Measurements from ENCODE around the gene RASSF5.
"Not testable (repeated sequence)": the region's sequence is repeated elsewhere in the genome, so short reads cannot be mapped to it uniquely, and the experiment has no call there.

Gene RASSF5

GRCh38 chr1:206476591-206476990, 30.7 kb upstream of the RASSF5 start:
- DNase-seq (ENCODE audit: low spot score) = no peak

DNA sequence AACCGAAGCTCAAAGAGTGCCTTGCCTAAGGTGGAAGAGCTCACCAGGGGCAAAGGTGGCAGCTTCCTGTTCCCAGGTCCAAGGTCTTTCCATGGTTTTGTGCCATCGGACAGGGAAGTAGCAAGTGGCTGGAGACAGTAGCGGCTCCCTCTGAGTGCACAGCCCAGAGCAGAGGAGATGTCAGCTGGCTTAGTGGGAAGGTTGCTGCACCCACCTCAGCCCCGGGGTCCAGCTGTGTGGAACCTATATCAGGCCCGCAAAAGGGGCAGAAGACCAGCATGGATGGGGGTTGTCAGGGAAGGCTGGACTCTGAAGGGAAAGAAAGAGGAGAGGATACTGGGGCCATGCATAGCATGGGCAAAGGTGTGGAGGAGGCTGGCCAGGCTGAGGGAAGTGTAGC, 30.2 kb upstream of the RASSF5 start:
- no peak for DNase-seq (ENCODE audit: low spot score)

DNA sequence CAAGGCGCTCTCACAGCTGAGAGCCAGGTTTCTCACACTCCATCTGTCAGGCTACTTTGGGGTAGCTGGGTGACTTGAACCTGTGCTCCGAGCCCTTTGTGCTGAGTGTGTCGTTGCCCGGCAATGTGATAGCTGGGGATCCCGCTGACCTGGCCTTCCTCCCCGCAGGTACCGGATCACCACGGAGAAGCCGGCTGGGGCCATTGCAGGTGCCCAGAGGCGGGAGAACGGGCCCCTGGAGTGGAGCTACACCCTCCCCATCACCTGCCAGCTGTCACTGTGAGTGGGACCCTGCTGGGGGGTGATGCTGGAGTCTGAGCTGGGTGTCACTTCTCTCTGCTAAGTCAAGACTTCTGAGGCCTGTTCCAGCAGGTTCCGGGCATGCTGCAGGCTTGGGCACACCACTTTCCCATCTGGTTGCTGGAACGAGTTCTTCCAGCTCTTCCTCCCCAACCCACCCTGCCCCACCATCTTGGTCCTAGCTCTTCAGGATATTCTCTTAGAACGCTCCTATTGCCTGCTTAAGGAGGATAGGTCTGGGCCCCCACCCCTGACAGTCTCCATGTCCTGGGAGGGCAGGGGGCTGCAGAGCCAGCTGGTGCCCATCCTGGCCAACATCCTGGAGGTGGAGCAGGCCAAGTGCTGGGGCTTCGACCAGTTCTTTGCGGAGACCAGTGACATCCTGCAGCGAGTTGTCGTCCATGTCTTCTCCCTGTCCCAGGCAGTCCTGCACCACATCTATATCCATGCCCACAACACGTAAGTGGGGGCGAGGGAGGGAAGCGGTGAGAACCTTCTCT, 29.6 kb upstream of the RASSF5 start:
- DNase-seq (ENCODE audit: low spot score) = no peak

DNA sequence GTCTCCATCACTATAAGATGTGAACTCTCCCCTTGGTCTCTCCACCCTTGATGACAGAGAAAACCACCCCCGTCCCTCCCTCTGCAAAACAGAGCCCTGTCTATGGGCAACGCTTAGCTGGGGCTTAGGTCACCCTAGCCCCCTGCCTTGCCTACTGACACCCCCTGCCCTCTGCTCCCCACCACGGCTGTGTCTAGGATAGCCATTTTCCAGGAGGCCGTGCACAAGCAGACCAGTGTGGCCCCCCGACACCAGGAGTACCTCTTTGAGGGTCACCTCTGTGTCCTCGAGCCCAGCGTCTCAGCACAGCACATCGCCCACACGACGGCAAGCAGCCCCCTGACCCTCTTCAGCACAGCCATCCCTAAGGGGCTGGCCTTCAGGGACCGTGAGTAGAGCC, 28.6 kb upstream of the RASSF5 start:
- no peak for DNase-seq (ENCODE audit: low spot score)

- peak; percentile 53 for DNase-seq (ENCODE audit: low spot score)
Observed at GRCh38 chr1:206479183-206480125, 27.9 kb upstream of the RASSF5 start.

DNA sequence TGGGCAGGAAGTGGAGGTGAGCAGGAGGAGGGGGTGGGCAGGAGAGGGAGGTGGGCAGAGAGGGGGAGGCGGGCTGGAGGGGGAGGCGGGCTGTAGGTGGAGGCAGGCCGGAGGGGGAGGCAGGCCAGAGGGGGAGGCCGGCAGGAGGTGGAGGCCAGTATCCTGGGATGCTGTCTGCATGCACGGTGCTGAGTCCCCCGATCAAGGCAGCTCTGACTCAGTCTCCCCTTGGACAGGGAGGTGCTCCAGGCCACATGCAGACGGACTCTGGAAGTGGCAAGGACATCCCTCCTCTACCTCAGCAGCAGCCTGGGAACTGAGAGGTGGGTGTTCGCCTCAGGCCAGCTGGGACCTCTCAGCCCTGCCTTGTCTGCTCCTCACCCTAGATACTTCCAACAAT, 27.1 kb upstream of the RASSF5 start:
- no peak for DNase-seq (ENCODE audit: low spot score)

DNA sequence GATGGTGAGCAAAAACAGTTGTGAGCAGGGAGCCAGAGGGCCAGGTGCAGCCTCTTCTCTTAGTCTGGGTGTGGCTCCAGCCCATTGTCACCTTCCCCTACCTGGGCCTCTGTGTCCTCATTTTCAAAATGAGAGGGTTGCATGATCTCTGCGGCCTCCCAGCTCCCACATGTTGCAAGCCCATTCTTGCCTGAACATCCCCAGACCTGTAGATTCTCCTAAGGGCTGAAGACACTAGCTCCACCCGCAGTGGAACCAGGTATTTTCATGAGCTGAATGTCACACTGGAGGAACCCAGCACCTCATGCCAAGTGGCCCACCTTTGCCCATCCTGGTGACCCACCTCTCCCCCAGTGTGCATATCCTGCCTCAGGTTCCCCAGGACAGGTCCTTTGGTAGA, 24.7 kb upstream of the RASSF5 start:
- DNase-seq (ENCODE audit: low spot score) = no peak

- DNase-seq (ENCODE audit: low spot score) = not testable (repeated sequence)
Observed at GRCh38 chr1:206483864-206484263, 23.5 kb upstream of the RASSF5 start.

DNA sequence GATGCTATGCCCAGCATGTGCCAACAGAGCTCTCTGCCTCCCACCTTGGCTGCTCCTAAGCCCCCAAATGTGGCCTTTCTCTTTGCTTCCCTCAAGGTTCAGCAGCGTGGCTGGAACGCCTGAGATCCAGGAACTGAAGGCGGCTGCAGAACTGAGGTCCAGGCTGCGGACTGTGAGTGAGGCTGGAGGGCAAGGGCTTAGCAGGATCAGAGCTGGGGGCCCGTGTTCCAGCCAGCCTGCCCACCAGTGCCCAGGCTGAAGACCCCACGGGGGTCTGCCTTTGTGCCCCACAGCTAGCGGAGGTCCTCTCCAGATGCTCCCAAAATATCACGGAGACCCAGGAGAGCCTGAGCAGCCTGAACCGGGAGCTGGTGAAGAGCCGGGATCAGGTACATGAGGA, 22.4 kb upstream of the RASSF5 start:
- DNase-seq (ENCODE audit: low spot score) = no peak

- no peak for DNase-seq (ENCODE audit: low spot score)
Observed at GRCh38 chr1:206486995-206487788, 20.1 kb upstream of the RASSF5 start.

DNA sequence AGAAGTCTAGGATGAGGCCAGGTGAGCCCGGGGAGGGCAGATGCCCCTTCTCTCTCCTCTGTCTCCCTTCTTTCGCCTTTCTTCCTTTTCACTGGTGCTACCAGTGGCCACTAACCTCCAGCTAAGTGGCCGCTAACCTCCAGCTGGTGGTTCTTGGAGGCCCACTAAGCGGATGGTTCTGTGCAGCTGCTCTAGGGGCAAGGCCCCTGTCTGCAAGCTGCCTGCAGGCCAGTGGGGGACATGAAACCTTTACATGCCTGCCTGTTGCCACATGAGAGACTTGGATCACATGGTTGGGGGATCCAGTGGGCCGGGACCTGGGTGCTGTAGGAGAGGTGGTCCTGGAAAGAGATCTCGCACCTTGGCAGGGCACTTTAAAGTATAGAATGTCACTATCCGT, 19.4 kb upstream of the RASSF5 start:
- no peak for DNase-seq (ENCODE audit: low spot score)

DNA sequence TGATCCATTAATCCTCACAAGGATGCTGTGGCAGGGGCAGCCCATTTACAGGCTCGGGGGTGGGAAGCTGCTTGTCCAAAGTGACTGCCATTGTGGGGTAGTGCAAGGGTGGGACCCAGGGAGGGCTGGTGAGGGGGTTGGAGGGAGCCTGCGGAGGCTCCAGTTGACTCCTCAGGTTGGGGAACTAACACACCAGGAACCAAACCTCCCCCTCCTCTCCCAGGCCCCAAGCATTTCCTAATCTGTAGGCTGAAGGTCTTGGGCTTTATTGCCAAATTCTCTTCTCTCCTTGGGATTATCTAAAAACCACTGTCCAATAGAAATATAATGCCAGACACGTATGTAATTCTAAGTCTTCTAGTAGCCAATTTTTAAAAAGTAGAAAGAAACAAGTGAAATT, 18.9 kb upstream of the RASSF5 start:
- DNase-seq (ENCODE audit: low spot score) = no peak

- DNase-seq (ENCODE audit: low spot score) = peak; percentile 47
Observed at GRCh38 chr1:206489980-206490770, 17.2 kb upstream of the RASSF5 start.

DNA sequence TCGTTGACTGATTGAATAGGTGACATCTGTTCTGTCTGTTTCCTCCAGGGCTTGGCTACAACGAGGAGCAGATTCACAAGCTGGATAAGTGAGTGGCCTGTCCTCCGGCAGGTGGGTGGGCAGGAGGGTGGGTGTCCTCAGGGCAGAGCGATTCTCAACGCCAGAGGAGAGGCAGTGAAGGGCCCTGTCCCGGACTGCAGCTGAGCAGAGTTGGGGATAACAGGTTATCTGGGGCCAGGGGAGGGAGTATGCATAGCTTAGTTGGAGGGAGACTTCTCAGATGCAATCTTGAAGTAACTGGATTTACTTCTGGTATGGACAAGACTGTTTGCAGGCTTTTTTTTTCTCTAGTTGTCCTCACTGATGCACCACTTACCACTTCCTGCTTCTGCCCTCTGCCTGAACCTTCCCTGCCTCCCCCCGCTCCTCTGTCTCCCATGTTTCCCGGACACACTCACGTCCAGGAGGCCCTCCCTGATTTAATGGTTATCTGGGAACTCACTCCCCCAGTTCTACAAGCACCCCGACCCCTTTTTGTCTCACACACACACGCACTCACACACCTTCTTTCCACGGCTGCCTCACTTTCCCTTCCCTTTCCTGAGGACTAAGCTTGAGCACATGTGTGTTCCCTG, 16.4 kb upstream of the RASSF5 start:
- no peak for DNase-seq (ENCODE audit: low spot score)

DNA sequence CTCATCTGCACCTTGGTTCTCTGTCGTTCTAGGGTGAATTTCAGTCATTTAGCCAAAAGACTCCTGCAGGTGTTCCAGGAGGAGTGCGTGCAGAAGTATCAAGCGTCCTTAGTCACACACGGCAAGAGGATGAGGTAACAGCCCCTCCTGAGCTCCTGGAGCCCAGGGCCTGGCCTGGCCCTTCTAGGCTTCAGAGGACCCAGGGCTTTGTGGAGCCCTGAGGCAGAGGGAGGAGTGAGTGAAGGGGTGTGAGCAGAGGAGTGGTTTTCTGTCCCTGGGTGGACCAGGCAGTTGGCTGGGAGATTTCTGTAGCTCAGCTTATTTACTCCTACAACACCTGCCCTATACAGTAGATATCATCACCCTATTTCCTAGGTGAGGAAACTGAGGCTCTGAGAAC, 15.7 kb upstream of the RASSF5 start:
- DNase-seq (ENCODE audit: low spot score) = no peak

- DNase-seq (ENCODE audit: low spot score) = no peak
Observed at GRCh38 chr1:206492589-206492988, 14.7 kb upstream of the RASSF5 start.

GRCh38 chr1:206493279-206493678, 14.1 kb upstream of the RASSF5 start:
- DNase-seq (ENCODE audit: low spot score) = no peak

DNA sequence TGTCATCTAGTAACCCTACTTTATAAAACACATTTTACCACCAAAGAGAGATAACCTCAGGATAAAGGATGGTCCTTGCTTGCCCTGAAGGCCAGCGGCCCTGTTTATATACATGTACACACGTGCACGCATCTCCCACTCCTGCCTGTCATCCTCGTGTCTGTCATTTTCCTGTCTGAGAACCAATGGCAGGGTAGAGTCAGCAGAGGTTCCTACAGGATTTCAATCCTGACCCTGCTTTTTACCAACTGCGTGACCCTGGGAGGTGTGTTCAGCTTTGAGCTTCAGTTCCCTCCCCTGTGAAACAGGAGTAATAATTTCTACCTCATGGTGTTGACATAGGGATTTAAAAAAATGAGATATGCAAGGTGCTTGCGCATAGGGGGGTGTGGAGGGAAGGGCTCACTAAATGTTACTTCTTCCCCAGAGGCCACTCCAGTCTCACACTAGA, 12.3 kb upstream of the RASSF5 start:
- DNase-seq (ENCODE audit: low spot score) = no peak

DNA sequence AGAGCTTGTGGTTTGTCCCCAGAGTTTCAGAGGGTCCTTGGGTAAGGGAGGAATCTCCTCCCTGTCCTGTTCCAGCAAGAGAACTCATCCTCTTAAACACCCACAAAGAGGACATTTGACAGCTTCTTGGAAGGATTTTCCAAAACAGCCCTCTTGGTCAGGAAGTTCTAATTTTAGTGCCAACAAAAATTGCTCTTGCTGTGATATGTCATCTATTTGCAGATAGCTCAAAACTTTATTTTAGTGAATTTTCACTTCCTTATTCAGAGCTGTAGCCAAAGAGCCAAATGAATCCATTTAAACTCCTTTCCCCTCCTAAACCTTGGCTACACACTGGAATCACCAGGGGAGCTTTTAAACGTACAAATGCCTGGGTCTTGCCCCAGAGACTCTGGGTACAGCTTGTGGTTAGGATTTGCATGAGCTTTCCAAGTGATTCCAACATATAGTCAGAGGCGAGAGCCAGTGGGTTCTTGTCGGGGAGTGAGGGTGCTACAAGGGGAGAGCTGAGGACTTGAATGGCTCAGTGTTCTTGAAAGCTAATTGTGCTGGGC, 11.8 kb upstream of the RASSF5 start:
- no peak for DNase-seq (ENCODE audit: low spot score)

DNA sequence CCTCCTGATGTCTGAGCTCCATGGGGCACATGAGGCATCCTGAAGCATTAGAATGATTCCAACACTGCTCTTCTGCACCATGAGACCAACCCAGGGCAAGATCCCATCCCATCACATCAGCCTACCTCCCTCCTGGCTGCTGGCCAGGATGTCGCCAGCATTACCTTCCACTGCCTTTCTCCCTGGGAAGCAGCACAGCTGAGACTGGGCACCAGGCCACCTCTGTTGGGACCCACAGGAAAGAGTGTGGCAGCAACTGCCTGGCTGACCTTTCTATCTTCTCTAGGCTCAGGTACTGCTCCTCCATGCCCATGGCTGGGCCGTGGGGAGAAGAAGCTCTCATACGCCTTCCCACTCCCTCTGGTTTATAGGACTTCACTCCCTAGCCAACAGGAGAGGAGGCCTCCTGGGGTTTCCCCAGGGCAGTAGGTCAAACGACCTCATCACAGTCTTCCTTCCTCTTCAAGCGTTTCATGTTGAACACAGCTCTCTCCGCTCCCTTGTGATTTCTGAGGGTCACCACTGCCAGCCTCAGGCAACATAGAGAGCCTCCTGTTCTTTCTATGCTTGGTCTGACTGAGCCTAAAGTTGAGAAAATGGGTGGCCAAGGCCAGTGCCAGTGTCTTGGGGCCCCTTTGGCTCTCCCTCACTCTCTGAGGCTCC, 11.1 kb upstream of the RASSF5 start:
- no peak for DNase-seq (ENCODE audit: low spot score)
